Activated CD4-positive, alpha-beta T cell treated with anti-CD3 and anti-CD28 coated beads, Interleukin-2, amount 50 U/mL, for 48 hours (primary cell): ENCODE results near the gene MTMR12.
A peak's percentile ranks its signal among the peaks of the same experiment; 100 is the strongest.
"Not testable (repeated sequence)": the region's sequence is repeated elsewhere in the genome, so short reads cannot be mapped to it uniquely, and the experiment has no call there.

Experiments
- DNase-seq, 2 experiments: peaks; one replicate each; pipeline ENCODE4 v3.0.0-alpha.2; 2020

MTMR12 gene

DNA sequence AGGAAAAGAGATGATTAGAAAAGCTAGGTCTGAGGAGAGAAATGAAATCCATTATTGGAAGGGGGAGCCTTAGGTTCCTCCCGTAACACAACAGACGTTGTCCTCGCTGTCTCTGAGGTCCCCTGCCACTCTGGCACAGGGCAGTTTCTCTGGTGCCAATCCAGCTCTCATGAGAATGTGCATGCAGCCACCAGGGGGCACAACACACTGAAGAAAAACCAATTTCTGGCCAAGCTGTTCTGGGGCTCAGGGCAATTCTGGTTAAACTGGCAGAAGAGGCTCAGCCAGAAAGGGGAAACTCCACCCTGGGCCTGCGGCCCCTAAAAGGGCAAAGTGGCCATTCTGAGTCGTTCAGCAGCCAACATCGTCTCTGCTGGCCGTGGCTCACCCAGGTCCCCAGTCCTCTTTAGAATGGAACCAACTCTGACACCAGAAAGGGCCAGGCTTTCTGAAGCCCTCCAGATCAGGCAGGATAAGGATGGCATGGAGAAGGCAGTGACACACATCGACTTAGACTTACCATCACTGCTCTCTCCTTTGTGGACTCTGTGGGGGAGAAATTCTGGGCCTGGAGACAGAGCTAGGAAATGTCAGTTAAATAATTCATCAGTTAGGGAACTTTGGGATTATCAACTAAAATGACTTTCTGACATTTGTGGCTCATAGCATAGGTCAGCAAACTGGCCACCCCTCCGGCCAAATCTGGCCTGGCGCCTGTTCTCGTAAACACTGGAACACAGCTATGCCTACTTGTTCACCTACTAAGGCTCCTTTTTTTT, 80.1 kb downstream of the MTMR12 start:
- DNase-seq, result peak; percentile 81 to 86

DNA sequence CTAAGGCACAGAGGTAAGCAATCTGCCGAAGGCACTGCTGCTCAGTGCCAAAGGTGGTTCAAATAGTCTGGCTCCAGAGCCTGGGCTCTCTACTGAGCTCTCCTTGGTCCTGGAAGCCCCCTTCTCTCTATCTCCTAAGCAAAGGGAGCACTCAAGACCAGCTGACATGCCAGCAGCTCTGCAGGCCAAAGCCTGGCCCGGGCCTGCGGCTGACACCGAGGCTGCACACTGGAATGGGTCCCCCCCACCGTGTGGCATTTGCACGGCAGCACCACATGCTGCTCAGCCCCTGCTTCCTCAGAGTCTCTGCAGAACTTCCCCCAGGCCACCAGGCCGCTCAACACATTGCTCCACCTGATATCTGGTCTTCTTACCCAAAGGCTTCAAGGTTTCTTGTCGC, 80.8 kb downstream of the MTMR12 start:
- DNase-seq, result no peak

GRCh38 chr5:32231241-32231640, 81.5 kb downstream of the MTMR12 start:
- DNase-seq, result no peak

GRCh38 chr5:32230356-32231099, 82.2 kb downstream of the MTMR12 start:
- no peak for DNase-seq

- DNase-seq, result no peak
These were observed 83.2 kb downstream of the MTMR12 start for GRCh38 chr5:32229586-32229985.

- DNase-seq, result no peak
These were observed 83.9 kb downstream of the MTMR12 start for GRCh38 chr5:32228816-32229215.

GRCh38 chr5:32225445-32225844, 87.3 kb downstream of the MTMR12 start:
- DNase-seq, result no peak

GRCh38 chr5:32223972-32224609, 88.6 kb downstream of the MTMR12 start:
- DNase-seq, result no peak

DNA sequence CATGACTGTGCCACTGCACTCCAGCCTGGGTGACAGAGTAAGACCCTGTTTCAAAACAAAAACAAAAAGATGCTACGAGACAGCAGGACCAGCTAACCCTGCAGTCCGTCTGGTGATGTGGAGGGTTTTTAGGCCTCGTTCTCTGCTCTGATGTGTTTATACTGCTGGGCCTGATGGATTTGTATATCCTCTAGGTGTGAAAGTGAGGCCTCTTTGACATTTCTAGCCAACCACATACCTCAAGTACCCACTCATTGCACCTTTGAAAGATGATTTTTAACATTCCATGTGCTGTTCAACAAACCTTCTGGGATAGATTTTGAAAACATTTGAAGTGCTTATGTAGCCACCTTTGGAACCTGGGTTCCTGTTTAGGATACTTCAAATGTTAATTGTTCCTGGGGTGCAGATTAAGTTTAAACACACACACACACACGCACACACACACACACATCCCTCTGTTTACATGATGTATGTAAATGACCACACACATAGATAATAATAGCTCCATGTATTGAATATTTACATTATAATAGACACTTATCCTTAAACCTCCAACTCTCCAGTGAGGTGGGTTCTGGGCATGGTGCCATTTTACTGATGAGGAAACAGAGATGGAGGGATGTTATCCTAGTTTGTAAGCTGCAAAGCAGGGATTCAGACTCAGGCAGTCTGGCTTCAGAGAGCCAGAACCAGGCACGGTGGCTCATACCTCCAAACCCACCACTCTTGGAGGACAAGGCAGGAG, 89.8 kb downstream of the MTMR12 start:
- no peak for DNase-seq

DNA sequence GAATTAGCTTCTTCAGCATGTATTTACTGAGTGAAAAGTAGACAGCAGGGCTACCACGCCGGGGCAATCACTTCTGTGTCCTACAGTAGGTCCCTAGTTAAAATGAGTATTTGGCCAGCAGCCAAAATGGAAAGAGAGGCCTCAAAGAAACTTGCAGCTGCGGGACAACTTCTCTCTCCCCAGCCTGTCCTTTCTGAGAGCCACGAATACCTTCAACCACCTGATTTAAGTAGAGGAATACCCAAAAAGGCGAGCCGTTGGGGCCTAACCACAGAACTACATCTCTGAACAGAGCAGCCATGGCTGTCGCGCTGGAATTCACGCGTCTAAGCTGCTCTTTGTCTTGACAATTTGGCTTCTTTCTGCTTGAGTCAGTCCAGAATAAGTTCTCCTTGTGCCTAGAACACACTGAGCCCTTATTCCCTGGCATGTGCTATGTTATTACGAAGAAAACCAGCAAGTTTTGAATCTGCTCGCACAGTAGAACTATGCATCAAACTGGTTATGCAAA, 94.8 kb downstream of the MTMR12 start:
- DNase-seq, result no peak

- DNase-seq, result not testable (repeated sequence)
These were observed 98.4 kb downstream of the MTMR12 start for GRCh38 chr5:32214344-32214743.

GRCh38 chr5:32210151-32210550, 102.6 kb downstream of the MTMR12 start:
- no peak for DNase-seq

GRCh38 chr5:32208837-32209236, 103.9 kb downstream of the MTMR12 start:
- DNase-seq, result not testable (repeated sequence)

DNA sequence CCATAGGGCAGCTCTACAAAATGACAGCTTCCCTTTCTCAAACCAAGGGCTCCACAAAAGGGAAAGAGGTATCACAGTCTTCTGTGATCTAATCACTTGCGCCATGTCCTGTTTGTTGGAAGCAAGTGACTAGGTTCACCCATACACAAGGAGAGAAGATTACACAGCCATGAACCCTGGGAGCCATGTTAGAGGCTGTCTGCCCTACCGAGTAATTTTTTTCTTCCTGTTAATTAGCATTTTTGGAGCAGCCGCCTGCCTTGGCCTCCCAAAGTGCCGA, 105.4 kb downstream of the MTMR12 start:
- DNase-seq, result no peak

DNA sequence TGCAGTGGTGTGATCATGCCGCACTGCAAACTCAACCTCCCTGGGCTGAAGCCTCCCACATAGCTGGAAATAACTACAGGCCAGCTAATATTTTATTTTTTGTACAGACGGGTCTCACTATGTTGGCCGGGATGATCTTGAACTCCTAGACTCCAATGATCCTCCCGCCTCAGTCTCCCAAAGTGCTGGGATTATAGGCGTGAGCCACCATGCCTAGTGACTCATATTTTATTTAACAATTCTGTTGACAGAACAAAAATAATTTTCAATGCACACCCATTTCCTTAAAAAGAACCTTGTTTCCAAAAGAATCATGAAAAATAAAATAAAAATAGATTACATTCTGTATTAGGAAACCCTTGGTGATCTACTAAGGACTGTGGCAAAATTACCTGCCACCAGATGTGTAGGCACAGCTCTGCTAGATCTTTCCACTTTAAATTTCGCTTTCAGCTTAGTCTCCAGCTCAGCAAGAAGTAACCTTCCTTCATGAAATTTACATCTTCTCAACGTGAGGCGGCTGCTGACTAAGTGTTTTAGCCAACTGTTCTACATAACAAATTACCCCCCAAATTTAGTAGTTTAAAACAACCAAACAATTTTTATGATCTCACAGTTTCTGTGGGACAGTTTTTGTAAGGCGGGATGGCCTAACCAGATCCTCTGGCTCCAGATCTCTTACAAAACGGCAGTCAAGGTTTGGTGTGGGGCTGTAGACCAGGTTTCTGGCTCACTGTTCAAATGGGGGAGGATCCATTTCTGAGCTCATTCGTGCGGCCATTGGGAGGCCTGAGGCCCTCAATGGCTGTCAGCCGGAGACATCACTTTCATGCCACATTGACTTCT, 106.0 kb downstream of the MTMR12 start:
- DNase-seq, result no peak

- no peak for DNase-seq
These were observed 106.7 kb downstream of the MTMR12 start for GRCh38 chr5:32206053-32206452.

DNA sequence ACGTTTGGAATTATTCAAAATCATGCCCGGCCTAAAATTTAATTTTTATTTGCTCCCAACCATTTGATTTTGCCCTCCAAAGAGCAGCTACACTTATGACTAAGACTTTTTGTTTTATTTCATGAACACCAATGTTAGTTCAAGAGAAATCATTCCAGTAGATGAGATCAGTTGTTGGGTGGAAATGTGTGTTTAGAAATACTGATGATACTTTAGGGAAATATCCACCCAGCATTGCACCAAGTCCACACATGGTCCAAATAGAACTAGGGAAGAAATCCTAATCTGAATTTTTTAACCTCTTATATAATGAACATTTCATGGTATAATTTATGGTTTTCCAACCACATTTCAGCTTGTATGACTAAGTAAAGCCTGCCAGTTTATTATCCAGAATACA, 110.3 kb downstream of the MTMR12 start:
- DNase-seq, result no peak

DNA sequence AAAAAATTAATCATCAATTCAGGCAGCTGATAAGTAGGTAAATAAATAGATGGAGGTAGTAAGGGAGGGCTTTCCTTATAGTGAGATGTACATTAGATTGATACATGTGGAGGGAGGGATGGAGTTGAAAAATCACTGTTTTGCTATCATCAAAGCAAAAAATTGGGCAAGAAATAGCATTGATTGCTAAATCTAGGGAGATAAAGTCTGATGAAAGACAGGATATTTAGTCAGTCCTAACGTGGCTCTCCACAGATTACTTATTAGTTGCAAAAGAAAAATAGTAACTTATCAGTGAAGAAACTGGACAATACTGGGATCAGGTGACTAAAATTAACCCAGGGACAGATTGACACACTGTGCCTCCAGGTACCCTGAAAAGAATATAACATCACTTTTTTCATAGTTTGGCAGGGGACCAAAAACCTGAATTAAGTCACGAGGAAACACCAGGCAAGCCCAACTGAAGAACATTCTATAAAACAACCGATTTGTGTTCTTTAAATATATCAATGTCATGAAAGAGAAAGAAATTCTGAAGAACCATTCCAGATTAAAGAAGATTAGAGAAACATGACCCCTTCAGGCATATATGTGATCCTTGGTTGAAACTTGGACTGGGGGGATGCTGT, 111.5 kb downstream of the MTMR12 start:
- DNase-seq, result no peak

- no peak for DNase-seq
These were observed 115.7 kb downstream of the MTMR12 start for GRCh38 chr5:32197032-32197431.

DNA sequence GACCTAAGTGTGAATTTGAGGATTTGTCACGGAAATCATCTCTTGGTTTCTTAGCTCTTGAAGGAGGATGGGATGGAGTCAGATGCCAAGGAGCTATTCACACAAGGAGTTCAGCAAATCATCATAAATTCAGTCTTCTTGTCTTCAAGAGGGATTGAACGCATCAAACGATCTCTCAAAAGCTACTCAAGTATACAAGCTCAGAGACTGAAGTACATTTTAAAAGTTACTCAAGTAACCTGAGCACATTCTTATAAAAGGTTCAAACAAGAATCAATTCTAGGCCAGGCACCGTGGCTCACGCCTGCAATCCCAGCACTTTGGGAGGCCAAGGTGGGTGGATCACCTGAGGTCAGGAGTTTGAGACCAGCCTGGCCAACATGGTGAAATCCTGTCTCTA, 117.5 kb downstream of the MTMR12 start:
- no peak for DNase-seq

- no peak for DNase-seq
These were observed 119.1 kb downstream of the MTMR12 start for GRCh38 chr5:32193591-32193990.

- no peak for DNase-seq
These were observed 122.6 kb downstream of the MTMR12 start for GRCh38 chr5:32190095-32190494.
